ENCODE results near the gene DPP10.
"Not testable (repeated sequence)": the region's sequence is repeated elsewhere in the genome, so short reads cannot be mapped to it uniquely, and the experiment has no call there.

The DPP10 gene

GRCh38 chr2:114515882-114516281 is 73.4 kb downstream of the DPP10 start:
- DNase-seq (ENCODE audit: low read depth) = no peak

DNA sequence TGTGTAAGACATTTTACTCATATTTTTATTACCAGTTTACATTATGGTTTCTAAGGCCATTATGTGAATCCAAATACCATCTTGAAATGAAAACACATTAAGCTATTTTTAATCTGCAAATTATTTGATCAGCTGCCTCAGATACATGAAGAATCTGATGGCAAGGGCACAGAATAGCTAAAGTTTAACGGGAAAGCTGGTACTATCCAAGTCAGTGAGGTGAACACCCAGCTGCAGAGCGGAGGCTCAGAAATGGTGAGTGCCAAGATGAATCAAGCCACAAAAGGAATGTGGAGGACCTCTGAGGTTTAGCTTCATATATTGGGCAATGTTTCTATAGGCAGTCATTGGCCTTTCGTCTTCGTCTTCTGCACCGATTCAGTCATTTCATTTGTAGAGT is 75.1 kb downstream of the DPP10 start:
- DNase-seq (ENCODE audit: low read depth) = no peak

- no peak for DNase-seq (ENCODE audit: low read depth)
Observed at GRCh38 chr2:114518738-114519137, 76.3 kb downstream of the DPP10 start.

- not testable (repeated sequence) for DNase-seq (ENCODE audit: low read depth)
Observed at GRCh38 chr2:114522612-114523011, 80.2 kb downstream of the DPP10 start.

- DNase-seq (ENCODE audit: low read depth) = no peak
Observed at GRCh38 chr2:114525955-114526354, 83.5 kb downstream of the DPP10 start.

DNA sequence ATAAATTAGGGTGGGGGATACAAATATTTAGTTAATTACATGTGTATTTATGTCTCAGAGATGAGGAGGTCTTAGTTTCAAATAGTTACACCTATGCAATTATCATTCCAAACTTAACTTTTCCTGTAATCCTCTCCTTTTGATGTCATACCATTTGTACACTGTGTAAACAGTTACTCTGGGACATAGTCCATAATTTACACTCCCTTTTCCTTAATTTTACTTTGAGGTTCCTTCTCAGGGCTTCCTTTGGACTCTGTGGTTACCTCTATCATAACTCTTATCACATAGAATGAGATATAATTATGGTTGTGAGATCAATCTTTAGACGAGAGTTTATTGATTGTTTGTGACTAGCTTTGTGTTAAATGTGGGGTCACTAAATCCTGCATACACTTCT is 84.4 kb downstream of the DPP10 start:
- no peak for DNase-seq (ENCODE audit: low read depth)

DNA sequence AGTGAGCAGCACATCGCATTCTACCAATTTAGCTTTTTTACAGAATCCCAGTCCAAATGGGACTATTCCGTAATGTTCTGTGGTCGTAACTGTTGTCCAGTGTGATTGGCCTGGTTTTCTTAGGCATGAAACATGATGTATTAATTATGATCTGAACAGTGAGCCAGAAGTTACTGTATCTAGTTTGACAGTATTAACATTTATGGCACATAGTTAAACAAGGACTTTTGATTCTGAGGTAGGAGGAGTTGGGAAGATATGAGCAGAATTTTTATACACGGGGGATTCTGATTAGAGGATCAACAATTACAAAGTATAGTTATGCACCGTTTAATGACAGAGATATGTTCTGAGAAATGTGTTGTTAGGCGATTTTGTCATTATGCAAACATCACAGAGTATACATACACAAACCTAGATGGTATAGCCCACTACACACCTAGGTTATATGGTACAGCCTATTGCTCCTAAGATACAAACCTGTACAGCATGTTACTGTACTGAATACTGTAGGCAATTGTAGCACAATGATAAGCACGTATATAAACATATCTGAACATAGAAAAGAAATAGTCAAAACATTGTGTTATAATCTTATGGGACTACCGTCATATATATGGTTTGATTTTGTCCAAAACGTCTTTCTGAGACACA is 85.0 kb downstream of the DPP10 start:
- DNase-seq (ENCODE audit: low read depth) = no peak

GRCh38 chr2:114534116-114535084 is 92.0 kb downstream of the DPP10 start:
- DNase-seq (ENCODE audit: low read depth) = no peak

- DNase-seq (ENCODE audit: low read depth) = no peak
Observed at GRCh38 chr2:114537777-114538176, 95.3 kb downstream of the DPP10 start.

- DNase-seq (ENCODE audit: low read depth) = no peak
Observed at GRCh38 chr2:114542695-114543094, 100.3 kb downstream of the DPP10 start.

- DNase-seq (ENCODE audit: low read depth) = no peak
Observed at GRCh38 chr2:114543236-114543766, 100.9 kb downstream of the DPP10 start.

DNA sequence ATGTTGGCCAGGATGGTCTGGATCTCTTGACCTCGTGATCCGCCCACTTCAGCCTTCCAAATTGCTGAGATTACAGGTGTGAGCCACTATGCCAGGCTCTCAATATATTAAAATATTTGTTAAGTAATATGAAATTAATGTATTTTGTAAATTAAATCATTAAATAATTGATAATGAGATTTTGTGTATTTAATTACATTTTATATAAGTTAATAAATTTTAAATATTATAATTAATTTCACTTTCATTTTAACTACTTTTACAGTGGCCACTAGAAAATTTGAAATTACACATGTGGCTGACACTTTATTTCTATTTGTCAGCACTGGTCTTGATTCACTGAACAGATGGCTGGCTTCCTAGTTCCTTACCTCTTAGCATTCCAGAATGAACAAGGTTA is 102.6 kb downstream of the DPP10 start:
- DNase-seq (ENCODE audit: low read depth) = no peak

- DNase-seq (ENCODE audit: low read depth) = no peak
Observed at GRCh38 chr2:114546531-114546930, 104.1 kb downstream of the DPP10 start.

DNA sequence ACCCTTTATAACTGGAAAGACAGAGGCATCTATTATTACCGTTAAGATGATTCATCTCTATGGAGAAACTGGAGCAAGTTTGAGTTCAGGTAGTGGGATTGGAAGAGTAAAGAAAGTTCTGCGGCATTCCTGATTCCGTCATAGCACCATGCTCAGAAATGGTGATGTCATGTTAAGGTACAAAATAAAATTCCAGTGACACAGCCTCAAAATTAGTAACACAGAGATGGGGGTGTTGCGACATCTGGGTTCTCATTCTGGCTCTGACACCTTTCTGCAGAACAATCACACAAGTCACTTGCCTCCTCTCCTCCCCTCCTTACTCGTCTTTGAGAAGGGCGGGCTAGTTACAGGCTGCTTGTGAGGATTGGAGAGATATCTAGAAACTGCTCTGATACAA is 105.7 kb downstream of the DPP10 start:
- DNase-seq (ENCODE audit: low read depth) = no peak

GRCh38 chr2:114550364-114550763 is 107.9 kb downstream of the DPP10 start:
- no peak for DNase-seq (ENCODE audit: low read depth)

DNA sequence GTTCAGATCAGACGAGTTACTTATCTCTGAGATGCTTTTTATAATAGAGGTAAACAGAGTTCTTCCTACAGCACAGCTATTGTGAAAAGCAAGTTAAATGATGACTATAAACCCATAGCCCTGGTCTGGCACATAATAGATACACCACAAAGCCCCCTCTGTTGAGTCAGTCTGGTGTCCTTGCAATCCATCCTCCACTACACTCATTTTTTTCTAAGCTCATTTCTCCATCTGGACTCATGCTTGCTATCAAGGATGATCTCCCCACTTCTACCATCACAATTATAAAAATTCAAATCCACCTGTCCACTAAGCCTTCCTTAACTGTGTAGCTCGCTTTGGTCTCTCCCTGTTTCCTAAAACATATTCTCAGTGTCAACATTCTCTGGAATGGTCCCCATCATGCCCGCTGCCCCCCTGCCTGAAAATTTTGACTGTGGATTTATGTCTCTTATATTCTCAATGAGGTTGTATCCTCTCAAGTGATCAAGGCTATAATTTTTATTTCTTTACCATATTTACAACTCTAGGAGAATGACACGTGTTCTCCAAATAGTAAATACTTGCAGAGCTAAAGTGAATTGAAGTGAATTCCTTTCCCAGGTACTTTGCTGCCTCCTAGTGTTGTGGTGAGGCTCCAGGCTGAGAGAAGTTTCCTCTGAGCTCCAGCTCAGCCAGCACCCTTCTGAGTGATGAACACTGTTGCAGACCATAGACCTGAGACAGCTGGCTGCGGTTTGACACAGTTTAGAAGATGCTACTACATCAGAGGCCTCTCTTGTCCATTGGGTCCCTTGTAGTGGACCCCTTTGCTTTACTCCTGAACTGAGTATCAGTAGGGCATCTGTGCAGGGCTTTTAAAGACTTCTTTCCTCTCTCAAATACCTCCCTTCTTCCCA is 108.7 kb downstream of the DPP10 start:
- DNase-seq (ENCODE audit: low read depth) = no peak

- no peak for DNase-seq (ENCODE audit: low read depth)
Observed at GRCh38 chr2:114553027-114553426, 110.6 kb downstream of the DPP10 start.

GRCh38 chr2:114569166-114569565 is 126.7 kb downstream of the DPP10 start:
- DNase-seq (ENCODE audit: low read depth) = no peak

DNA sequence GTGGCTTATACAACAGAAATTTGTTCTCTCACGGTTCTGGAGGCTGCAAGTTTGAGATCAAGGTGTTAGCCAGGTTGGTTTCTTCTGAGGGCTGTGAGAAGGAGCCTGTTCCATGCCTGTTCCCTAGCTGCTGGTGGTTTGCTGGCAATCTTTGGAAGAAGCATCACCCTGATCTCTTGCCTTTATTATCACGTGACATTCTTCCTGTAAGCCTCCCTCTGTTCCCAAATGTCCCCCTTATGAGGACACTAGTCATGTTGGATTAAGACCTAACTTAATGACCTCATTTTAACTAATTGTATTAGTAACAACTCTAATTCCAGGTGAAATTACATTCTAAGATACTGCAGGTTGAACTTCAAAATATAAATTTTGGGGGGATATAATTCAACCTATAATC is 135.2 kb downstream of the DPP10 start:
- DNase-seq (ENCODE audit: low read depth) = no peak

- no peak for DNase-seq (ENCODE audit: low read depth)
Observed at GRCh38 chr2:114579542-114579941, 137.1 kb downstream of the DPP10 start.

DNA sequence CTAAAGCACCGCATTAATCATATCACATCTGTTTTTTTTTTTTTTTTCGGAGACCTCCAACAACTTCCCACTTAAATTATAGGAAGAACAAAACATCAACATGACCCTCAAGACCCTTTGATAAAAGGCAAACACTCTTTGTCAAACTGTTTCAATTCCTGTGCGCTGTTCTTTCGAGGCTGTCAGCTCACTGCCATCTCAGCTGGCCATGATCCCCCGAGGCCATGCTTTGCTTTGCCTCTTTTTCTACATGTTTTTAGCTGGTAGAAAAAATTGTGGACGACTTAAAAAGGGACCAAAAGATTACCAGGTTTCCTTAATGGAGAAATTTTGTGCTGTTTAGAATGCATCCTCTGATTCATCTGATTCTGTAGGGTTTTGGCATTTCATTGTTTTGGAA is 138.2 kb downstream of the DPP10 start:
- no peak for DNase-seq (ENCODE audit: low read depth)

DNA sequence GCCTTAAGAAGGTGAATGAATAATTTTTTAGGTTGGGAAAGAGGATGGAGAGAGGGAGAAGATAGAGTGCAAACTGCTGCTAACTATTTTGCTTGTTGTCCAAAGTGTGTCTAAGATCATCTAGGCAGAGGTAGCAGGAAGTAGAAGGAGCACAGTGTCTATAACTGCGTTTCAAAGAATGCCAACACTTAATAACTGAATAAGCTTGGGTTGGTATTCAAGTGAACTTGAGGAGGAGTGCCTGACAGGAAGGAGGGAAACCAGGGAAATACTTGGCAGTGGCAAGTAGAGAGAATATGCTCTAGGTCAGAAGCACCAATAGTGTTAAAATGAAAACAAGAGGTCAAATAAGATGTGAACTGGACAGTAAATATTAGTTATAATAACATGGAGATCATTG is 155.9 kb downstream of the DPP10 start:
- DNase-seq (ENCODE audit: low read depth) = no peak
